ENCODE data around the gene FSHR.

Gene FSHR

GRCh38 chr2:49122107-49122506 lies 32.2 kb downstream of the FSHR start:
- Histone ChIP-seq H3K9me3 (ENCODE audit: insufficient read depth, low read depth, low read length) (no peaks in the 10 kb centered on the region), H4K20me1 (ENCODE audit: insufficient read depth, low read length, poor library complexity, severe bottlenecking) (no peaks in the 10 kb centered on the region), H3K4me1 (ENCODE audit: insufficient read depth, low read length, poor library complexity, severe bottlenecking) (no peaks in the 10 kb centered on the region), H3K27me3 (ENCODE audit: insufficient read depth, low read length, poor library complexity, severe bottlenecking) (no peaks in the 10 kb centered on the region), H2AFZ (ENCODE audit: low read length) (no peak overlapping the region), H3K36me3 (ENCODE audit: insufficient read depth, low read length) (no peaks in the 10 kb centered on the region), H3K79me2 (ENCODE audit: insufficient read depth, low read length) (no peaks in the 10 kb centered on the region), H3F3A (ENCODE audit: low read depth) (no peaks in the 10 kb centered on the region), H3K9me2 (replicated peaks; ENCODE audit: low read depth, low read length) (no peaks in the 10 kb centered on the region), H3K9ac (ENCODE audit: low read depth, low read length, poor library complexity, severe bottlenecking) (no peak overlapping the region), H3K4me2 (ENCODE audit: low read depth, low read length, poor library complexity, severe bottlenecking) (no peak overlapping the region), H3K4me3 (ENCODE audit: low read length, poor library complexity, severe bottlenecking) (no peak overlapping the region)
- no peak for TF ChIP-seq EZH2phosphoT487 (IDR thresholded peaks at IDR 0.05; ENCODE audit: borderline replicate concordance)
- no peak for TF ChIP-seq CTCF (conservative IDR thresholded peaks at IDR 0.05; ENCODE audit: low read length)

- no peaks in the 10 kb centered on the region for H4K20me1 ChIP-seq (ENCODE audit: insufficient read depth, low read length, poor library complexity, severe bottlenecking)
- H2AFZ ChIP-seq (ENCODE audit: low read length), result no peak overlapping the region
- TF ChIP-seq CTCF (conservative IDR thresholded peaks at IDR 0.05; ENCODE audit: low read length), result no peak
- no peak for TF ChIP-seq EZH2phosphoT487 (IDR thresholded peaks at IDR 0.05; ENCODE audit: borderline replicate concordance)
- H3K79me2 ChIP-seq (ENCODE audit: insufficient read depth, low read length), result no peaks in the 10 kb centered on the region
- no peak overlapping the region for H3K4me3 ChIP-seq (ENCODE audit: low read length, poor library complexity, severe bottlenecking)
- H3K4me1 ChIP-seq (ENCODE audit: insufficient read depth, low read length, poor library complexity, severe bottlenecking), result no peaks in the 10 kb centered on the region
- H3K27me3 ChIP-seq (ENCODE audit: insufficient read depth, low read length, poor library complexity, severe bottlenecking), result no peaks in the 10 kb centered on the region
- H3F3A ChIP-seq (ENCODE audit: low read depth), result no peaks in the 10 kb centered on the region
- no peak overlapping the region for H3K4me2 ChIP-seq (ENCODE audit: low read depth, low read length, poor library complexity, severe bottlenecking)
- H3K36me3 ChIP-seq (ENCODE audit: insufficient read depth, low read length), result no peaks in the 10 kb centered on the region
- H3K9me2 ChIP-seq (replicated peaks; ENCODE audit: low read depth, low read length), result no peaks in the 10 kb centered on the region
- no peaks in the 10 kb centered on the region for H3K9me3 ChIP-seq (ENCODE audit: insufficient read depth, low read depth, low read length)
- no peak overlapping the region for H3K9ac ChIP-seq (ENCODE audit: low read depth, low read length, poor library complexity, severe bottlenecking)
Observed at GRCh38 chr2:49113046-49113445, 41.3 kb downstream of the FSHR start.

DNA sequence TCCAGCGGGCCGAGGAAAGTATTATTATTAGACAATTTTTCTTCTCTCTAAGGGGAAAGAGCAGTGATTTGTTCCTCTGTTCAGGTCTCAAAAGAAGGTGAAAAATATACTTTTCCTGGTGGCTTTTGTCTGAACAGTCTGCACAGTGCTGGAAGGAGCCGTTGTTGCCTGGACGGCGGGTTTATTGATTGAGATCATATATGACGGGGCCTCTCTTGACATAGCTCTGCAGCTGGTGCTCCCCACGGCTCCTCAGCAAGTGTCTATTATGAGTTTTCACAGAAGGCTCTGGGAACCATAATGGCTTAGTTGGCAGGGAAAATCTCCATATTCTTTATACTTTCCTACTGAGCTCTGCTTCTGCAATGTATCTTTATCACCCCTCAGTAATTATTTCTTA lies 42.9 kb downstream of the FSHR start:
- Histone ChIP-seq H3K36me3 (ENCODE audit: insufficient read depth, low read length) (no peaks in the 10 kb centered on the region), H3K9me2 (replicated peaks; ENCODE audit: low read depth, low read length) (no peaks in the 10 kb centered on the region), H2AFZ (ENCODE audit: low read length) (no peak overlapping the region), H4K20me1 (ENCODE audit: insufficient read depth, low read length, poor library complexity, severe bottlenecking) (no peaks in the 10 kb centered on the region), H3K9me3 (ENCODE audit: insufficient read depth, low read depth, low read length) (no peaks in the 10 kb centered on the region), H3K27me3 (ENCODE audit: insufficient read depth, low read length, poor library complexity, severe bottlenecking) (no peaks in the 10 kb centered on the region), H3F3A (ENCODE audit: low read depth) (no peaks in the 10 kb centered on the region), H3K4me2 (ENCODE audit: low read depth, low read length, poor library complexity, severe bottlenecking) (no peak overlapping the region), H3K4me3 (ENCODE audit: low read length, poor library complexity, severe bottlenecking) (no peak overlapping the region), H3K79me2 (ENCODE audit: insufficient read depth, low read length) (no peaks in the 10 kb centered on the region), H3K9ac (ENCODE audit: low read depth, low read length, poor library complexity, severe bottlenecking) (no peak overlapping the region), H3K4me1 (ENCODE audit: insufficient read depth, low read length, poor library complexity, severe bottlenecking) (no peaks in the 10 kb centered on the region)
- TF ChIP-seq CTCF (conservative IDR thresholded peaks at IDR 0.05; ENCODE audit: low read length) (no peak), EZH2phosphoT487 (IDR thresholded peaks at IDR 0.05; ENCODE audit: borderline replicate concordance) (no peak)
